GM18502 (cell line): ENCODE results near the gene GARIN5A.

ENCODE experiments used
- ATAC-seq: cut with Tn5 transposase; IDR thresholded peaks from one replicate; pipeline ENCODE4 v1.9.1; 2021; ENCODE audit warnings: mild to moderate bottlenecking; ENCODE audit not compliant: unreplicated experiment, poor library complexity

GARIN5A gene

GRCh38 chr19:50509366-50509765, 32.7 kb upstream of the GARIN5A start:
- no peak for ATAC-seq

- no peak for ATAC-seq
These were observed 32.2 kb upstream of the GARIN5A start for GRCh38 chr19:50508843-50509190.

GRCh38 chr19:50507376-50507775, 30.7 kb upstream of the GARIN5A start:
- no peak for ATAC-seq

- ATAC-seq = no peak
These were observed 30.1 kb upstream of the GARIN5A start for GRCh38 chr19:50506700-50507099.

GRCh38 chr19:50505856-50506611, 29.4 kb upstream of the GARIN5A start:
- no peak for ATAC-seq

GRCh38 chr19:50501568-50502475, 25.2 kb upstream of the GARIN5A start:
- no peak for ATAC-seq

- ATAC-seq = no peak
These were observed 24.5 kb upstream of the GARIN5A start for GRCh38 chr19:50501186-50501567.

GRCh38 chr19:50500753-50501151, 24.1 kb upstream of the GARIN5A start:
- no peak for ATAC-seq

GRCh38 chr19:50500060-50500752, 23.6 kb upstream of the GARIN5A start:
- ATAC-seq = no peak

- ATAC-seq = no peak
These were observed 21.8 kb upstream of the GARIN5A start for GRCh38 chr19:50498219-50499056.

- ATAC-seq = no peak
These were observed 20.4 kb upstream of the GARIN5A start for GRCh38 chr19:50497022-50497405.

- ATAC-seq = no peak
These were observed 19.8 kb upstream of the GARIN5A start for GRCh38 chr19:50496189-50497021.

- ATAC-seq = no peak
These were observed 18.4 kb upstream of the GARIN5A start for GRCh38 chr19:50495020-50495531.

GRCh38 chr19:50494186-50495019, 17.8 kb upstream of the GARIN5A start:
- no peak for ATAC-seq

- no peak for ATAC-seq
These were observed 16.5 kb upstream of the GARIN5A start for GRCh38 chr19:50493171-50493570.

- no peak for ATAC-seq
These were observed 15.8 kb upstream of the GARIN5A start for GRCh38 chr19:50492303-50493052.

- no peak for ATAC-seq
These were observed 14.4 kb upstream of the GARIN5A start for GRCh38 chr19:50490991-50491472.
